Measurements from ENCODE around the gene AAK1. TPM values are rescaled to one million over a fixed set of nuclear protein-coding genes. Genes with fewer than 3 reads are reported as not detected.

The AAK1 gene
- total and polyA plus RNA-seq, 12 donors = 26.2 to 106 (median 68.5) TPM

- H3K4me1 ChIP-seq (replicated peaks in 1 of 2) = peaks cover 0 to 15% of the 10 kb centered on the region in 2 donors
- no peak overlapping the region for H3K27ac ChIP-seq
- no peak overlapping the region for H3K4me3 ChIP-seq
- intact Hi-C loops (cut with DNase I) = no loop called here
- no peak for DNase-seq
- no peaks in the 10 kb centered on the region for H3K9me3 ChIP-seq (replicated peaks in 1 of 3)
- H3K27me3 ChIP-seq = no peaks in the 10 kb centered on the region
- peaks cover 0 to 22% of the 10 kb centered on the region in 2 donors for H3K36me3 ChIP-seq (replicated peaks in 1 of 2)
- WGBS, 4 donors = 82 to 97% (median 91%) methylated on average over 1 of the region's 1 CpG
- no peak for TF ChIP-seq POLR2A (IDR thresholded peaks at IDR 0.05)
- TF ChIP-seq, protein P1, sequence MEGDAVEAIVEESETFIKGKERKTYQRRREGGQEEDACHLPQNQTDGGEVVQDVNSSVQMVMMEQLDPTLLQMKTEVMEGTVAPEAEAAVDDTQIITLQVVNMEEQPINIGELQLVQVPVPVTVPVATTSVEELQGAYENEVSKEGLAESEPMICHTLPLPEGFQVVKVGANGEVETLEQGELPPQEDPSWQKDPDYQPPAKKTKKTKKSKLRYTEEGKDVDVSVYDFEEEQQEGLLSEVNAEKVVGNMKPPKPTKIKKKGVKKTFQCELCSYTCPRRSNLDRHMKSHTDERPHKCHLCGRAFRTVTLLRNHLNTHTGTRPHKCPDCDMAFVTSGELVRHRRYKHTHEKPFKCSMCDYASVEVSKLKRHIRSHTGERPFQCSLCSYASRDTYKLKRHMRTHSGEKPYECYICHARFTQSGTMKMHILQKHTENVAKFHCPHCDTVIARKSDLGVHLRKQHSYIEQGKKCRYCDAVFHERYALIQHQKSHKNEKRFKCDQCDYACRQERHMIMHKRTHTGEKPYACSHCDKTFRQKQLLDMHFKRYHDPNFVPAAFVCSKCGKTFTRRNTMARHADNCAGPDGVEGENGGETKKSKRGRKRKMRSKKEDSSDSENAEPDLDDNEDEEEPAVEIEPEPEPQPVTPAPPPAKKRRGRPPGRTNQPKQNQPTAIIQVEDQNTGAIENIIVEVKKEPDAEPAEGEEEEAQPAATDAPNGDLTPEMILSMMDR (IDR thresholded peaks at IDR 0.05) = no peak
Measured at GRCh38 chr2:69544951-69545350, 98.6 kb downstream of the AAK1 start.

DNA sequence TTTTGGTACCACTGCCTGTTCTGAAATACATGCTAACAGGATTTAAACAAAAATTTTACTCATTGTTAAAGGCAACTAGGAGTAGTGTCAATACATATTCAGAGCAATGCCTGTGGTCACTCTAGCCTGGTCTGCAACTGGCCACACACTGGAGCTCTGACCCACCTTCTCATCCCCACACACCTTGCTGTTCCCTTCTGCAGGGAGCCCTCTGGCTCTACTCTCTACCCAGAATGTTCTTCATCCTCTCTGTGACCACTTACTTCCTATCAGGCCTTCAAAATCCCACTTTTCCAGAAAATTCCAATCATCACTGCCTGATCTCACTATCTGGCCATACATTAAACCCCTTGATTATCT lies 104.0 kb downstream of the AAK1 start:
- no peak for DNase-seq
- TF ChIP-seq, protein P1 (IDR thresholded peaks at IDR 0.05) = no peak
- no peak for TF ChIP-seq POLR2A (IDR thresholded peaks at IDR 0.05)
- no peaks in the 10 kb centered on the region for H3K9me3 ChIP-seq (replicated peaks in 1 of 3)
- peaks cover 0 to 22% of the 10 kb centered on the region in 2 donors for H3K36me3 ChIP-seq (replicated peaks in 1 of 2)
- intact Hi-C loops (cut with DNase I) = no loop called here
- H3K4me3 ChIP-seq = no peak overlapping the region
- no peaks in the 10 kb centered on the region for H3K27me3 ChIP-seq
- H3K27ac ChIP-seq = peak overlapping the region in 1 of 5 donors; percentile 29
- H3K4me1 ChIP-seq (replicated peaks in 1 of 2) = peaks cover 0 to 17% of the 10 kb centered on the region in 2 donors

DNA sequence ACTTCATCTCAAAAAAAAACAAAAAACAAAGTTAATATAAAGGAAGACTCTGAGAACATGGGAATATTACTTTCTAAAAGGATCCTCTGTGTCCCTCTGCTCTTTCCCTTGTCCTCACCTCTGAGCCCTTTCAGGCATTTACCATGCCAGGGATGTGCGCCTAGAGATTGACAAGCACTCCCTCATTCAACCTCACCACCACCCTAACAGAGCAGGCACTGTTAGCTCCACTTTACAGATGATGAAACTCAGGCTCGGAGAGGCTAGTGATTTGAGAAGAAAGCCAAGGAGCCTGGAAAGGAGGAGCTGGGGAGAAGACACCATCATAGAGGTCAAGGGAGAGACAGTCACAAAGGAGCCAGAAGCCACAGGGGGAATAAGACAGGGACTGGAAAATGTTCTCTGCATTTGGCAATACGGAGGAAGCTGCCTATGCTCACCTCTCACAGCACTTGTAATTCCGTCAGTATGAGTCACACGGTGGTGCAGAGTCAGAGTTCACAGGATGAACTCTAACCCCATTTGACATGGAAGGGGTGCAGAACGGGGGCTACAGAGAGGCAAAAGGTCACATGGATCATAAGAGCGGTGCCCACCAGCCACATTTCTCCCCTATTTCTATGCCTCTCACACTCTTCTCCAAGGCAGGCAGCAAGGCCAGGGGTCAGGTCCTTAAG lies 104.5 kb downstream of the AAK1 start:
- H3K4me3 ChIP-seq = no peak overlapping the region

DNA sequence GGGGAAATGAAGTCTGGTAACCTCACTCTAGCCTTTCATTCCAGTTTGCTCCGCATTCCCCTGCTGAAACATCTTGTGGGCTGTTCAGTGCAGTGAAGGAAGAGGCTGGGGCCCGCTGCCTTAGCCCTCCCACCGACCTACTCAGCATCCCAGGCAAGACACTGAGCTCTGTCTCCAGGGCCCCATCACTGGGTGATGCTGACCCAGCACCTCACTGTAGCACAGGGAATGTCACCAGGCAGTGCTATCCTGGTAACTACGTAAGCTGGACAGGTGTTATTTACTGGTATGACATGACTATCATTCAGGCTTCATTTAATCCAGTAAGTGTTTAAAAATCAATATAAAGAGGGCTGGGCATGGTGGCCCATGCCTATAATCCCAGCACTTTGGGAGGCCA lies 105.3 kb downstream of the AAK1 start:
- no peak for DNase-seq
- H3K9me3 ChIP-seq (replicated peaks in 1 of 3) = no peaks in the 10 kb centered on the region
- intact Hi-C loops (cut with DNase I) = no loop called here
- peaks cover 0 to 17% of the 10 kb centered on the region in 2 donors for H3K4me1 ChIP-seq (replicated peaks in 1 of 2)
- 91 to 99% (median 98%) methylated on average over 4 of the region's 4 CpGs for WGBS, 4 donors
- H3K27me3 ChIP-seq = no peaks in the 10 kb centered on the region
- no peak overlapping the region for H3K4me3 ChIP-seq
- peaks cover 0 to 16% of the 10 kb centered on the region in 2 donors for H3K36me3 ChIP-seq (replicated peaks in 1 of 2)
- no peak overlapping the region for H3K27ac ChIP-seq
- TF ChIP-seq POLR2A (IDR thresholded peaks at IDR 0.05) = no peak
- TF ChIP-seq, protein P1 (IDR thresholded peaks at IDR 0.05) = no peak

More for the DNA sequence above, 104.5 kb downstream of the AAK1 start:
- 58 to 66% (median 60%) methylated on average over 7 of the region's 7 CpGs for WGBS, 4 donors
- Histone ChIP-seq H3K4me1 (replicated peaks in 1 of 2) (peaks cover 0 to 17% of the 10 kb centered on the region in 2 donors), H3K27ac (peak overlapping the region in 1 of 5 donors; percentile 29), H3K36me3 (replicated peaks in 1 of 2) (peaks cover 0 to 22% of the 10 kb centered on the region in 2 donors), H3K27me3 (no peaks in the 10 kb centered on the region), H3K9me3 (replicated peaks in 1 of 3) (no peaks in the 10 kb centered on the region)
- TF ChIP-seq POLR2A (IDR thresholded peaks at IDR 0.05) = no peak
- TF ChIP-seq, protein P1 (IDR thresholded peaks at IDR 0.05) = no peak
- intact Hi-C loops (cut with DNase I) = no loop called here
- DNase-seq = peak in 4 of 7 donors; percentile 26 to 47 (median 39)

All from adrenal gland (tissue), 12 donors.